HG03103 (cell line): Measurements from ENCODE around the gene ENAM.

ENCODE experiments used
- ATAC-seq: cut with Tn5 transposase; IDR thresholded peaks from one replicate; pipeline ENCODE4 v1.9.1; 2021; ENCODE audit warnings: low read depth; ENCODE audit not compliant: unreplicated experiment

Gene ENAM, protein sequence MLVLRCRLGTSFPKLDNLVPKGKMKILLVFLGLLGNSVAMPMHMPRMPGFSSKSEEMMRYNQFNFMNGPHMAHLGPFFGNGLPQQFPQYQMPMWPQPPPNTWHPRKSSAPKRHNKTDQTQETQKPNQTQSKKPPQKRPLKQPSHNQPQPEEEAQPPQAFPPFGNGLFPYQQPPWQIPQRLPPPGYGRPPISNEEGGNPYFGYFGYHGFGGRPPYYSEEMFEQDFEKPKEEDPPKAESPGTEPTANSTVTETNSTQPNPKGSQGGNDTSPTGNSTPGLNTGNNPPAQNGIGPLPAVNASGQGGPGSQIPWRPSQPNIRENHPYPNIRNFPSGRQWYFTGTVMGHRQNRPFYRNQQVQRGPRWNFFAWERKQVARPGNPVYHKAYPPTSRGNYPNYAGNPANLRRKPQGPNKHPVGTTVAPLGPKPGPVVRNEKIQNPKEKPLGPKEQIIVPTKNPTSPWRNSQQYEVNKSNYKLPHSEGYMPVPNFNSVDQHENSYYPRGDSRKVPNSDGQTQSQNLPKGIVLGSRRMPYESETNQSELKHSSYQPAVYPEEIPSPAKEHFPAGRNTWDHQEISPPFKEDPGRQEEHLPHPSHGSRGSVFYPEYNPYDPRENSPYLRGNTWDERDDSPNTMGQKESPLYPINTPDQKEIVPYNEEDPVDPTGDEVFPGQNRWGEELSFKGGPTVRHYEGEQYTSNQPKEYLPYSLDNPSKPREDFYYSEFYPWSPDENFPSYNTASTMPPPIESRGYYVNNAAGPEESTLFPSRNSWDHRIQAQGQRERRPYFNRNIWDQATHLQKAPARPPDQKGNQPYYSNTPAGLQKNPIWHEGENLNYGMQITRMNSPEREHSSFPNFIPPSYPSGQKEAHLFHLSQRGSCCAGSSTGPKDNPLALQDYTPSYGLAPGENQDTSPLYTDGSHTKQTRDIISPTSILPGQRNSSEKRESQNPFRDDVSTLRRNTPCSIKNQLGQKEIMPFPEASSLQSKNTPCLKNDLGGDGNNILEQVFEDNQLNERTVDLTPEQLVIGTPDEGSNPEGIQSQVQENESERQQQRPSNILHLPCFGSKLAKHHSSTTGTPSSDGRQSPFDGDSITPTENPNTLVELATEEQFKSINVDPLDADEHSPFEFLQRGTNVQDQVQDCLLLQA

DNA sequence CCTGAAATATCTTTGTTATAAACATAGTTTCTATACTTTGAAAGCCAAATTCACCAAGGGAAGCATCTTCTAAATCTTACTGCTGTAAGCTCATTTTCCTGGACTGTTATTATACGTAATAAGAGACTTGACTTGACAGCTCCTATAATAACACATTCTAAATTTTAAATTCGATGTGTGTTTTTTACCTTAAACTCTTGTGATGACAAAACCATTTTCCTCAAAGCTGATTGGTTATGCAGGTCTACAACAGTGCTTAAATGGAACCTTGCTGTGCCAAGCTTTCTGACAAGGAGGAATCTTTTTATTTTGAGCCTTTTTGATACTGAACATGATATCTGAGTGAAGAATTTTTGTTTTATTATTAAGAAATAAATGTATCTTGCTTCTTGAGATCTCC lies at the start of gene ENAM:
ENAM (plus strand) TSS at position 301 of the 400 bp plus-strand sequence. CDS start 757 bp downstream, outside the sequence.
- ATAC-seq, result no peak

DNA sequence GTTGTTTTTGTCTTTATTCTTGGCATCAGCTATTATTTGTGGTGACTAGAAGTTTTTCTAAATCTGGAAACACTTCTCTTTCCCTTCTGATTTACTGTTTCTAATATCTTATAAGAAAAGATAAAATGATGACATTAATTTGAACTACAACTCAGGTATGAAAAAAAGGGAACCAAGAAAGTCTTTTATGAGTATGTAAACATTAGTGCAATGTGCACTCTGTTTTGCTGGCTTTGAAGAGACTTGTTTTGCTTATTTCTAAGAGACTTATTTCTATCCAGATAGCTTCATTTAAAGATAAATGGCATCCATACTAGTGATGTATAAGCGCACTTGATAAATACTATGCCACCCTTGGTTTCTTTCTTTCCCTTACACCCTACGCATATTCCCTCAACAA lies 46.6 kb upstream of the ENAM start:
- ATAC-seq, result no peak

DNA sequence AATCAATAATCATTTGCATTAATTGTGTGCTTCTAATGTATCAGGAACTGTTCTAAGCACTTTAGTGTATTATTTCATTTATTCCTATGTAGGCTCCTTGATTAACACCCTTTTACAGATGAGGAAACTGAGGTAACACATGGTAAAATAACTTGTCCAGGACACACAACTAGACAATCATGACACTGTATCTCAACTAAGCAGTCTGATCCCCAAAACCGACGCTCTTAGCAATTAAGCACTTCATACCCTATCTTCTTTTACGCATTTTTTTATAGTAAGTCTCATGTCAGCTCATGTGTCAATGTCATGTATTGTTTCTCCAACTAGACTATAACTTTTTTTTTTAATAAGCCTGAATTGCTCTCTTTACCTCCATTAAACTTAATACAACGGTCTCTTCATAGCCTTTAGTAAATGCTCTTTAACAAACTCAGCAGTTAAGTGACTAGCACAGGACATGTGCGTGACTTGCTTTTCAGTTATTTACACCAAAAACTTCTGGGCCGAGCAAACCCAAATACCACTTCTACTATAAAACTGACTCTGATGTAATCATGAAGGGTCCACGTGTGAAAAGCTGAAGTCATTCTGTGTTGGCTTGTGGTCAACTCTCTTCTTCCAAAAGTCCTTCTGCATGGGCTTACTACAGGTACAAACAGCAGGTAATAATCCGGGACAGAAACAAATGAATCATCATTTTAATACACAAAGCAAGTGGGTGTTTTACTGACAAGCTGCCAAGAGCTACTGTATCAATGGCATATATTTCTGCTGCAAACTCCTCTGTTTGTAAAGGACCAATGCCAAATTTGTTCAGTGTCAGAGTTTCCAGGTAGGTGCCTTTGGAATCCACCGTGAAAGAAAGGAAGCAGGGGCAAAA lies 44.4 kb upstream of the ENAM start:
- no peak for ATAC-seq

DNA sequence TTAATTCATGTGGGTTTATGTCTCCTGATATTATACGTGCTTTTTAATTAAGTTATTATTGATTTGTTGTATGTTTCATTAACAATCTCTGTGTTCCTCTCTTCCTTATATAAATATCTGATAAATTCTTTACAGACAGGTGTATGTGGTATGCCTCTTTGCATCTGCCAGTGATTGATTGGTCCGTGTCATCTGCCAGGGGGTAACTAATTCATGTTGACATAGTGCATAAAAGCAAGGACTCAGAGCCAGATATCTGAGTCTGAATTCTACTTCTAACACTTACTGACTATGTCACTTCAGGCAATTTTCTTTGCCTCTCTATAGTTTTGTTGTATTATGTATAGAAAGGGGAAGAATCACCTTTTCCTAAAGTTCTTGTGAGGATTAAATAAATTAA lies 41.7 kb upstream of the ENAM start:
- ATAC-seq, result no peak

DNA sequence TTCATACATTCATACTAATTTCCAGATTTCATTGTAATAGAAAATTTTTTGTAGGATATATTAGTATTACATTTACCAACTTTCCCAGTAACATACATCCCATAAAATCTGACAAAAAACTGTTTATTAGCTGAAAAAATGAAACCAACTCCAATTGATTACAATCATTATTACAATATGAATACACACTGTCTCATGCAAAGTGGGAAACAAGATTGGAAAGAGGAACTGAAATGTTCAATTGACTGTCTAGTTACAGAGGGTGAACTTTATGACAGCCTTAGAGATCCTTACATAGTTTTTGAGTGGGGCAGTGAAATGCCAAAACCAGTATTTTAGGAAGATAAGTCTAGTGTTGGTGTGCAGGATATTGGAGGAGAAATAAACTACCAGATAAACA lies 38.8 kb upstream of the ENAM start:
- ATAC-seq, result peak; percentile 100

DNA sequence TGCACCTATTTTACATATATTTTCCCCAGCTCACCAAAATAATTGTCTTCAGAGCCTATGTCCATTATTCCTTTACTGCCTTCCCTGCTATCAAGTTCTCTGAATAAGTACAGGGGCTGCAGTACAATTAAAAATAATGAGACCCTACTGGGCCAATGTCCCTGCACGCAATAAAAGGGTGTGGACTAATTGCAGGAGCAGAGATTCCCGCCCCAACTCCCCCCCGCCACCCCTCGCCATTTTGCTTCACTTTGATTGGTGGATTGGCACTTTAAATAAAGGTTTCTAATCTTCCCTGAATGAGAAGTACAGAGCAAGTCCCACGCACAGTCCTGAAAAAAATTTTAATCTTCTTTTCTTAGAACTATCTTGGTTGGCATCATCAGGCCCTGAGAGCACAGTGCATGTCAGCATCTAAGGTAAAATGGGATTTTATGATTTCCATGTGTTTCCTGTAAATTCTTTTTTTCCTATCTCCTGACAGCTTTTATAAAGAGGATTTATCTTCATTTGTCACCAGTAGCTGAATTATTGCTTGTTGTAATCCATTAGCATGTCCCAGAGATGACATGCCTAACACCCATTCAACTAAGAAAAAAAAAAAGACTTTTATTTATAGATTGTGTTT lies 36.5 kb upstream of the ENAM start, which contains the start of gene AMBN:
AMBN (plus strand) TSS at position 302 of the 628 bp plus-strand sequence; CDS start at position 405, 103 bp downstream.
- ATAC-seq, result no peak

DNA sequence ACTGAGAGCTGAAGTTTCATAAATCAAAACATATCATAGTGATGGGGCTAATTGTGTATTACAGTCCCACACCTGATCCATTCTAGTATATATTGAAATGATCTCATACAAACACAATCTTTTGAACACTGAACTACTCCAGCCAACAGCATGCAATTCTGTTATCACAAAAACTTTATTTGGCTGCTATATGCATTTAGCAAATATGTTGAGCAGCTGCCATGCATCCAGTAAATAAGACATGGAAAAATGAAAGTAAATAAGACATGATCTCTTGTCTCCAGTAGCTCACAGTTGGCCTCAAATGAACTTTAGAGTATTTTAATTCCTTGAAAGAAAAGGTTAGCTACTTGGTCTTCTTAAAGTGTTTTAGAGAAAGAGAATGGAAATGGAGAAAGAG lies 34.3 kb upstream of the ENAM start:
- no peak for ATAC-seq

DNA sequence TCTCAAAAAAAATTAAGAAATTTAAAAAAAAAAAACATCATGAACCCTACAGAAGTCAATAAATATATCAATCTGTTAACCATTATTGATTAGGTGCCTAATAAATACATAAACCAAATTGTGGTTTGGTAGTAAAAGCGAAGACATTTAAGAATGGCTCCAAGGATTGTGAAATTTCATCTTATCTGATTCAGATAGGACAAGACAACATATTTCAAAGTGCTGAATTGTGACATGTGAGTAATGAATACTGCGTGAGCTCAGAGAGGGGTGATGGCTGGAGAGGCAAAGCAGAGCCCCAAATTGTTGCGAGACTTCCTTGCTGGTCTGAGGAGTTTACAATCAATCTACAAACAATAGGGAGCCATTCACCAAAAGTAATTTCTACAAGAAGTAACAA lies 28.2 kb upstream of the ENAM start:
- no peak for ATAC-seq

DNA sequence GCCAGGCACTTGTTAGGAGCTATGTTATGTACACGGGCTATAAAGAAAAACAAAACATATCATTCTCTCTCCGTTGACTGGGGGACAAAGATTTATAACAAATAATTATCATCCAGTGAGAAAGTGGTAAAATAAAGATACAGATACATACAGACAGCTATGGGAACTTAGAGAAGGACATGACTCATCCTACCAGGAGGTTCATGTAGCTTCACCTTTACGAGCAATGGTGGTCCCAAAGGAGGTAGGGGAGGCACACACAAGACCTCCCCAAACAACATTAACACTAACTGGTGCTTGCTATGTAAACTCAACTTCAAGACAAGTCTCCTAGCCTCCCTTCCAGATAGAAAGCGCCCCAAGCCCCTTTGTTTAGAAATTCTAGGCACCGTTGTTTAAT lies 27.6 kb upstream of the ENAM start:
- ATAC-seq, result no peak

DNA sequence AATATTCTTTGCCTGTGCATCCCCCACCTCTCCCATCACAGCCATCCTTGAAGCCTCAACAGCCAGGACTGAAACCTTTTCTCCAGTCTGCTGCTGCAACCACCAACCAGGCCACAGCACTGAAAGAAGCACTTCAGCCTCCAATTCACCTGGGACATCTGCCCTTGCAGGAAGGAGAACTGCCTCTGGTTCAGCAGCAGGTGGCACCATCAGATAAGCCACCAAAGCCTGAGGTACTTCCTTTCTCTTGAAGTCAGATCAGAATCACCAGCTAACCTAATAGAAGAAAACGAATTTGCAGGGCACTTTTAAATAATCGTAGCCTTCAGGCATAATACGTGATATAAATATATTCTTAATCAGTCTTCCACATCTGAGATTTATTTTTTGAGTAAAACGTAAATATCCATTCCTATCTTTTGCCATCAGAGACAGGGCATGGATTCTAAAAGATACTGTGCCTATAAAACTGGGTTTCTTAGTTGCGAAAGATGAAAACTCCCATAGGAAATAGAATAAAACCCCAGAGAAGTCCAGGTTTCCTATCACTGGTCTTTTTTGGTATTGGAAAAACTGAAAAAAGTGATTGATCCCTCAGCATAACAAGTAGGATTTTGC lies 27.0 kb upstream of the ENAM start:
- ATAC-seq, result peak; percentile 99

DNA sequence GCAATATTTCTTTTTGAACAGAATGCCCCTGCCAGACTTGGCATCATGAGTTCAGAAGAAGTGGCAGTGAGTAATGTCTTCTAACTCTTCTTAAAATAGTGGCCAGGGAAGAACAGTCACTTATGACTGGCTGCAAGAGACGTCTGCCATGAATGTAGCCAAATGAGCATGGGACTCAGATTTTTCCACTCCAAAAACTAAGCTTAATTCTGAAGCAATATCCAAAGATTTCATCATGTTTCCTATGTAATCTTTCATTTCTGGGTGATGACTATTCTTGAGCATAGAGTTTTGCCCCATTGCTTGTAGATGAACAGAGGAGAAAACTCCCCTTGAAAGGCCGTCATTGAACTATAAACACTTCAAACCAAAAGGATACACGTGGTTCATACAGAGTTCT lies 24.7 kb upstream of the ENAM start:
- no peak for ATAC-seq

DNA sequence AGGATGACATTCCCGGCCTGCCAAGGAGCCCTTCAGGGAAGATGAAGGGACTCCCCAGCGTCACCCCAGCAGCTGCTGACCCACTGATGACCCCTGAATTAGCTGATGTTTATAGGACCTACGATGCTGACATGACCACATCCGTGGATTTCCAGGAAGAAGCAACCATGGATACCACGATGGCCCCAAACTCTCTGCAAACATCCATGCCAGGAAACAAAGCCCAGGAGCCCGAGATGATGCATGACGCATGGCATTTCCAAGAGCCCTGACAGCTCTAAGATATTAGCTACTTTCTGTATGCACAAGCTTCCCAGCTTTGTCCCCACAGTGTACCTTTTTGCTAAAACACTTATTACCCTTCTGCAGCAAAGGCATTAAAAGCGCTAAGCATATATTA lies 22.1 kb upstream of the ENAM start:
- no peak for ATAC-seq

DNA sequence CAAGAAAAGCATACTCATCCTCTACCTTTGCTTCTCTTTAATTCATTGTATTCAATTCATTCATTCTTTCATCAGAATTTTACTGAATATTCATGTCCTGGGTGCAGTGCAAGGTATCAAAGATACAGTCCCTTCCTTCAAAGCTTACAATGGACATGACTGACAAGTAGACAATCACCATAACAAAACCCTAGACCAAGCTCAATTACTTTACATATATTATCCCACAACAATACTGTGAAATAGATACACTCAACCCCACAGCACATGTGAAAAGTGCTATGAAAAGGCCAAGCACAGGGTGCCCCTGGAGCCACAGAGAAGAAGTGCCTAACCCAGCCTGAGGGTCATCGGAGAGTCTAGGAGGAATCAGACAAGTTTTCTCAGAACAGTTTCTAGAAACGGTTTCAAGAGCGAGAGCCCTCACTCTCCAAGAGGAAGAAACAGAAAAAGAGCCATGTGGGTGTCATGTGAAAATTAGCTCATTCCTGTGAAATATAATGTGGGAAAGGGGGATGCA lies 21.1 kb upstream of the ENAM start:
- no peak for ATAC-seq

DNA sequence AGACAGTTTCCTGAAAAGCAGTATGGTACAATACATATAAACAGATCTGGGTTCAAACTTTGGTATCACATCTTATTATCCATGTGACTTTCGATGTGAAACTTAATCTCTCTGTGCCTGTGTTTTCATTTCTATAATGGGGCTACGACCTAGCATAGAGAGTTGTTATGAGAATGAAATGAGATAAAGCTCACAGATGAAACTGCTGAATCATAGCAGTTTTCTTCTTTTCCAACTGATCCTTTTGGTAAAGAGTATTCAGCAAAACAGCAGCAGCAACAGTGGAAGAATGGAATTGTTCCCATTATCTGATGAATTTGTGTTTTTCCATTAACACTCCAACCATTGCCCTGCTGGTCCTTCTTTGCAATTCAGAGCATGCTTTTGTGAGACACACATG lies 20.2 kb upstream of the ENAM start:
- no peak for ATAC-seq

DNA sequence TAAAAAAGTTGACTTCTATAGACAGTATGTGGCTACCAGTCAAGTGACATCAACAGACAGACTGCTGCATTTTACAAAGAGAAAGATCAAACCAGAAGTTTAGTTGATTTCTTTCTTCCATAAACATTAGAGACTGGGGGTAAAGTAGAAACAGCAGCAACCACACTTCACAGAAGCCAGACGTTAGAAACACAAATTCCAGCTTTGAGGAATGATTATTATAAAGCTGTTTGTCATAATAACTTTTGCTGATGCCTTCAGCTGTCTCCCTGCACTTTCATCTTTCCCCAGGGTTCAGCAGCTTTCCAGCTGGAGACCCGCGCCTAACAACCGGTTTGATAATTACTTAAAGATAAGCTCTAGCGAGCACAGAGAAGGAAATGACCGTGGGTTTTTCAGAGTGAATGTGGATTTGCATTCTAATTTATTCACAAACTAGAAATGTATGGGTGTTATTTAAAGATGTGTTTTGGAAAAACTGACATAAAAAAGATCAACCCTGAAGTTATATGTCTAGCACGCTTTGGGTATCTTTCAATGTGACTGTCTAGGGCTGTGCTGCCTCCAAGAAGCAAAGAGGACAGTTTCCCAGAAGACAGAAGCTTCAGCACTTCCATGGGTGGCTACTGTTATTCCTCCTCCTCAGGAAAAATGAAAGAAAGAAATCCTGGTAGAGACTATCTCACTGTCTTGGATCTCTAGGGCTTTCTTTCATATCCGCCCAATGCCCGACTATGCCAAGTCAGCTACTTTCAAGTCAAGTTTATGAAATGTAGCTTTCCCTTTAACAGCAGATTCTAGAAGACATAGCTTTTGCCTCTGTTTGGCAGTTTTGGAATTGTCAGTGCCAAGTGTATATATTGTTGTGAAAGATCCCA lies 15.0 kb upstream of the ENAM start:
- no peak for ATAC-seq

DNA sequence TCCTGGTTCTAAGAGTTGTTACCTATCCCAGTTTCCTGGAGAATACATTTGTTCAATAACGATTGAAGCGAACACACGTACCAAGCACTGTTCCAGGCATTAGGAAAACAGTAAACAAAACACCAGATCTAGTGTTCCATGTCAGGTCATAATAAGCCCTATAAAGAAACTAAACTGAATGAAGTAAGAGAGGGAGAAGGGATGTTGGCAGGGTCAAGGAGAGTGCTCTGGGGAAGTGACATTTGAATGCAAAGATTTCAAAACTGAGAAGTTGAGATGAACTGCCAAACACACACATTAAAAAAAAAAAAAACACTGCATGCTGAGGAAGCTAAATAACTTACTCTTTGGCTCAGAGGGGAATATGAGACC lies 14.4 kb upstream of the ENAM start:
- no peak for ATAC-seq

DNA sequence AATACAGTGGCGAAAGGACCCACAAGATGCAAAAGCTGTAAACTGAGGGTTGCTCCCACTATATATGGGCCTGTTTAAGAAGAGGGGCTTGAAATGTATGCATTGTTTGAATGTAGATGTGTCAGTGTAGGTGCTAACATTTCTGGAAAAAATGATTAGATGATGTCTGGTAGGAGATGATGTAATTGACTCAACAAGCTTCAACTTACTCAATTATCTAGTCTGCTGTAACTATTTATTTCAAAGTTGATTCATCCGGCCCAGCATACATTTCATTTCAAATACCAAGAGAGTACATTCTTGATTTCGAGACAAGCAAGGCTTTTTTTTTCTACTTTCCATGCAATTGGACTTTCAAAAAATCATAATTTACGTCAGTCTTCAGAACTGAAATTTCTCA lies 9.3 kb upstream of the ENAM start:
- ATAC-seq, result no peak

DNA sequence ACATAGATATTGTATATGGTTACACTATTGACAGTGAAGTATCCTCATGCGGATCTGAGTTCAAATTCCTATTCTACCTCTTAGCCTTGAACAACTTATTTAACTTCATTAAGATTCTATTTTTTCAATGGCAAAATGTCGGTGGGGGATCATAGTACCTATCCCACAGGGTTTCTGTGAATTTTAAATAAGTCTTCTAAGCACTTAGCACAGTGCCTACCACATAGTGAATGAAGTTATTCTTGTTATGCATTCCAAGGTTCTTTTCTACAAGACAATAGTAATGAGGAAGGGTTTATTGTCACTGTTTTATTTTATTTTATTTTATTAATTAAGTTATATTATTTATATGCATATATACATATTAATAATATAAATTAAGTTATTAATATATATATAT lies 8.8 kb upstream of the ENAM start:
- ATAC-seq, result no peak
